K562 (cell line): ENCODE measurements around the gene RNU2-63P.

Experiments
- CBX5 ChIP-seq: IDR thresholded peaks from 2 replicates; pipeline ENCODE4 v1.6.1; 2014; ENCODE audit warnings: low read depth, borderline replicate concordance
- HNRNPUL1 ChIP-seq: fragments of 200-400 bp; formaldehyde crosslinking; IDR thresholded peaks from 2 replicates; pipeline ENCODE4 v1.6.1; 2017; ENCODE audit warnings: low read length
- JUN ChIP-seq, 2 experiments: sonication (generic) in 1 of 2; formaldehyde crosslinking in 1 of 2; IDR thresholded peaks; 2 replicates each; pipeline versions ENCODE4 v1.6.1 to v1.8.0; 2012 to 2022; ENCODE audit warnings: borderline replicate concordance in 2 of 2, mild to moderate bottlenecking in 2 of 2, improper control_type of control experiment in 1 of 2, low read depth in 1 of 2, low read length in 1 of 2, missing genetic modification reagents in 1 of 2
- JUND ChIP-seq, 2 experiments: IDR thresholded peaks; 2 replicates in 1 of 2; 3 replicates in 1 of 2; pipeline ENCODE4 v1.6.1; 2011; ENCODE audit warnings: borderline replicate concordance in 2 of 2, low read depth in 2 of 2, low read length in 2 of 2, improper control_type of control experiment in 1 of 2, missing biosample characterization in 1 of 2, missing genetic modification characterization in 1 of 2, missing genetic modification reagents in 1 of 2
- NFRKB ChIP-seq: fragments of 450-650 bp; IDR thresholded peaks from 2 replicates; pipeline ENCODE4 v1.6.1; 2016; ENCODE audit warnings: low read depth
- PYGO2 ChIP-seq: fragments of 450-650 bp; IDR thresholded peaks from 2 replicates; pipeline ENCODE4 v1.6.1; 2016; ENCODE audit warnings: mild to moderate bottlenecking, missing genetic modification characterization, moderate library complexity, missing compliant biosample characterization
- RAD21 ChIP-seq, 2 experiments: fragments of 250-450 bp in 1 of 2; fragments of 450-650 bp in 1 of 2; sonication (Bioruptor Pico) in 1 of 2; formaldehyde crosslinking in 1 of 2; IDR thresholded peaks in 1 of 2; conservative IDR thresholded peaks in 1 of 2; 2 replicates each; pipeline versions ENCODE4 v1.4.0 to v1.8.0; 2020 to 2022; ENCODE audit warnings: mild to moderate bottlenecking in 2 of 2, moderate library complexity in 1 of 2
- TAL1 ChIP-seq: fragments of 450-650 bp; IDR thresholded peaks from 2 replicates; pipeline ENCODE4 v1.6.1; 2016; ENCODE audit warnings: mild to moderate bottlenecking
- TBL1XR1 ChIP-seq, 2 experiments: IDR thresholded peaks; 2 replicates each; pipeline ENCODE4 v1.6.1; 2012; ENCODE audit warnings: improper control_type of control experiment in 2 of 2, low read length in 2 of 2, mild to moderate bottlenecking in 1 of 2
- ZC3H8 ChIP-seq: fragments of 450-650 bp; IDR thresholded peaks from 2 replicates; pipeline ENCODE4 v1.6.1; 2017
- ZNF668 ChIP-seq: fragments of 250-450 bp; sonication (Bioruptor Pico); IDR thresholded peaks from 2 replicates; pipeline ENCODE4 v1.8.0; 2022; ENCODE audit warnings: mild to moderate bottlenecking, inconsistent platforms
- TF ChIP-seq, protein P1 (sequence below), 3 experiments: IDR thresholded peaks in 2 of 3; conservative IDR thresholded peaks in 1 of 3; 2 replicates each; pipeline ENCODE4 v1.5.1; 2011 to 2012; ENCODE audit warnings: low read length in 3 of 3, mild to moderate bottlenecking in 3 of 3, control low read depth in 2 of 3, improper control_type of control experiment in 1 of 3, inconsistent platforms in 1 of 3, low read depth in 1 of 3, mixed read lengths in 1 of 3, moderate library complexity in 1 of 3; ENCODE audit not compliant: insufficient read depth in 2 of 3
- TF ChIP-seq, protein P2 (sequence below): sonication (generic); formaldehyde crosslinking; IDR thresholded peaks from 2 replicates; pipeline ENCODE4 v1.8.0; 2023; ENCODE audit warnings: mild to moderate bottlenecking, missing genetic modification reagents

DNA sequence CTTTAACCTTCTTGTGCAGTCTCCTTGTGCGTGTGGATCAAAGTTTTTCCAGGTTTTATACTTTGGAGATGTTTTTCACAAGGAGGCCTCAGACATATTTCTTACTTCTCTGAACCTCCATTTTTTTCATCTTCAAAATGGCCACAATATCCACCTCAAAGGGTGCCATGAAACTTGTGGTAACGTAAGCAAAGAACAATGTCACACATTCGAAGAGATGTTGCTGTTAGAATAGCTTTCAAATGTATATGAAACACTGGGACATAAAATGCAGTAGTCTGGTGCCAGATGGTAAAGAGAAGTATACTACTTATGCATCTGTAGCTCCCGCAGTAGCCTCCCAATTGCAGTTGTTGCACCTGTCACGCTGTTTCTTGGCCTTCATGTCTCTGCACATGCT, 41.8 kb upstream of the RNU2-63P start:
- TF ChIP-seq JUND (IDR thresholded peaks at IDR 0.05; ENCODE audit: borderline replicate concordance, low read depth, low read length), result no peak
- TF ChIP-seq JUND (tag; IDR thresholded peaks at IDR 0.05; ENCODE audit: borderline replicate concordance, low read depth, low read length), result no peak
- TF ChIP-seq TBL1XR1 (IDR thresholded peaks at IDR 0.05; ENCODE audit: low read length in 2 of 2), result no peak
- TF ChIP-seq, protein P1, sequence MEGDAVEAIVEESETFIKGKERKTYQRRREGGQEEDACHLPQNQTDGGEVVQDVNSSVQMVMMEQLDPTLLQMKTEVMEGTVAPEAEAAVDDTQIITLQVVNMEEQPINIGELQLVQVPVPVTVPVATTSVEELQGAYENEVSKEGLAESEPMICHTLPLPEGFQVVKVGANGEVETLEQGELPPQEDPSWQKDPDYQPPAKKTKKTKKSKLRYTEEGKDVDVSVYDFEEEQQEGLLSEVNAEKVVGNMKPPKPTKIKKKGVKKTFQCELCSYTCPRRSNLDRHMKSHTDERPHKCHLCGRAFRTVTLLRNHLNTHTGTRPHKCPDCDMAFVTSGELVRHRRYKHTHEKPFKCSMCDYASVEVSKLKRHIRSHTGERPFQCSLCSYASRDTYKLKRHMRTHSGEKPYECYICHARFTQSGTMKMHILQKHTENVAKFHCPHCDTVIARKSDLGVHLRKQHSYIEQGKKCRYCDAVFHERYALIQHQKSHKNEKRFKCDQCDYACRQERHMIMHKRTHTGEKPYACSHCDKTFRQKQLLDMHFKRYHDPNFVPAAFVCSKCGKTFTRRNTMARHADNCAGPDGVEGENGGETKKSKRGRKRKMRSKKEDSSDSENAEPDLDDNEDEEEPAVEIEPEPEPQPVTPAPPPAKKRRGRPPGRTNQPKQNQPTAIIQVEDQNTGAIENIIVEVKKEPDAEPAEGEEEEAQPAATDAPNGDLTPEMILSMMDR (IDR thresholded peaks at IDR 0.05 in 2 of 3, conservative IDR thresholded peaks at IDR 0.05 in 1 of 3; ENCODE audit: insufficient read depth in 2 of 3, low read depth in 1 of 3, low read length in 3 of 3), result no peak
- no peak for TF ChIP-seq PYGO2 (tag)
- no peak for TF ChIP-seq ZC3H8
- TF ChIP-seq, protein P2, sequence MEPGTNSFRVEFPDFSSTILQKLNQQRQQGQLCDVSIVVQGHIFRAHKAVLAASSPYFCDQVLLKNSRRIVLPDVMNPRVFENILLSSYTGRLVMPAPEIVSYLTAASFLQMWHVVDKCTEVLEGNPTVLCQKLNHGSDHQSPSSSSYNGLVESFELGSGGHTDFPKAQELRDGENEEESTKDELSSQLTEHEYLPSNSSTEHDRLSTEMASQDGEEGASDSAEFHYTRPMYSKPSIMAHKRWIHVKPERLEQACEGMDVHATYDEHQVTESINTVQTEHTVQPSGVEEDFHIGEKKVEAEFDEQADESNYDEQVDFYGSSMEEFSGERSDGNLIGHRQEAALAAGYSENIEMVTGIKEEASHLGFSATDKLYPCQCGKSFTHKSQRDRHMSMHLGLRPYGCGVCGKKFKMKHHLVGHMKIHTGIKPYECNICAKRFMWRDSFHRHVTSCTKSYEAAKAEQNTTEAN (CRISPR knock-in tag), result no peak
- TF ChIP-seq TAL1, result no peak
- no peak for TF ChIP-seq RAD21 (CRISPR knock-in tag; conservative IDR thresholded peaks at IDR 0.05 in 1 of 2, IDR thresholded peaks at IDR 0.05 in 1 of 2)
- TF ChIP-seq CBX5, result no peak
- no peak for TF ChIP-seq JUN (IDR thresholded peaks at IDR 0.05; ENCODE audit: borderline replicate concordance, low read depth, low read length)
- TF ChIP-seq JUN (CRISPR knock-in tag; IDR thresholded peaks at IDR 0.05; ENCODE audit: borderline replicate concordance), result no peak
- no peak for TF ChIP-seq NFRKB
- TF ChIP-seq ZNF668, result no peak
- no peak for TF ChIP-seq HNRNPUL1
